Effector CD4-positive, alpha-beta T cell (primary cell): ENCODE measurements around the gene PRTFDC1.

Experiments used
- DNase-seq: peaks from one replicate; pipeline ENCODE4 v3.0.0-alpha.2; 2020

Gene PRTFDC1

DNA sequence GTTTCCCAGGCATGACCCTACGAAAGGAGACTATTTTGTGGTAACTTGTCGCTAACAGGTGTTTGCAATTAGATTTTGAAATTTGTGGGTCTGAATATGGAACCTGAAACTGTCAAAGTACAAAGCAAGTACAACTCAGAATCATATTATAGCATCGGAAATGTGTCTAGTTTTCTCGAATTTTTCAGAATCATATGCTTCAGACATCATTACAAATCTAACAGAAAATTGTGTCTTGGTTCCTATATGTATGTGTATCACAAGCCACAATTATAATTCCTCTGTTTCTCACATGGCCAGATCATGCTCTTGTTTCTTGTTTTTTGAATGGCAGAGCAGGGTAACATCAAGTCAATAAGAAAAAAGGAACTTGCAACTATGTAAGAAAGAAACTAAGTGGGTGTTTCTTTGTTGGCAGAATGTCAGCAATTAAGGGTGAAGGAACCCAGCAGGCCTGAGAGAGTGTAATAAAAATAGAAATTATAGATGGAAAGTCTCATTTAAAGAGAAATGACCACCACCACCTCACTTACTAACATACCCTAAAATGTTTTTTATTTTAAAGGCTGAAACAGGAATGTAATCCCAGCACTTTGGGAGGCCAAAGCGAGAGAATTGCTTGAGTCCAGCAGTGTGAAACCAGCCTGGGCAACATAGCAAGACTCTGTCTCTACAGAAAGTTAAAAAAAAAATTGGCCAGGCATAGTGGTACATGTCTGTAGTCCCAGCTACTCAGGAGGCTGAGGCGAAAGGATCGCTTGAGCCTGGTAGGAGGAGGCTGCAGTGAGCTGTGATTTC lies 51.3 kb downstream of the PRTFDC1 start:
- DNase-seq = no peak

DNA sequence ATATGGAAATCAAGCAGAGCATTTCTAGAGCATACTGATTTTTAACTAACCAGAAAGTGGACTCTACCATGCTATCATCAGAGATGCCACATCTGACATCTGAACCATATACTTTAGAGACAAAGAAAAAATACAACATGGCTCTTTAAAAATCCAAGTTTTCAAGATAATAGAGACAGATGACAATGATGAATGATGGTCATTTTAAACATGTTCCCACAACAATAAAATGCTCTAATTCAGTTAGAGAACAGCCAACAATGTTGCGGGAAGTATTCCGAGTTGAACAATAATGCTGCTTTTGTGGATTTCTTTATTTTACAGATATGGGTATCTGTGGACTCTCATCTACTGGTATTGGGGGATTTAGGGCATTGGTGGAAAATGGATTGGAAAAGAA lies 52.8 kb downstream of the PRTFDC1 start:
- no peak for DNase-seq

DNA sequence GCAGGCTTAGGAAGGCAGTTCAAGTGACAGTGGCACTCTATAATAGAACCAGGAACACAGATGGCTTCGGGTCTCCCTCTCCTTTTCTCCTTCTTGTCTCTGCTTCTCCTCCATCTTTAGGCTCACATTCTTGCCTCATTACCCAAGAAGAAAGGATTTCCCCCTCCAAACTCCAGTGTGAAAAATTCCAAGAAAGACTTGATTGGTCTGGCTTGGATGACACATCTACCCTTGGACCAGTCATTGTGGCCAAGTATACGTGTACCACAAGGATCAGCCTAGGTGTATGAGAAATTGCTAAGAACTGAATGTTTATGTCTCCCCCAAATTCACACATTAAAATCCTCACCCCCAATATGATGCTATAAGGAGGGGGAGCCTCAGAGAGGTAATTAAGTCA lies 53.9 kb downstream of the PRTFDC1 start:
- DNase-seq = no peak

DNA sequence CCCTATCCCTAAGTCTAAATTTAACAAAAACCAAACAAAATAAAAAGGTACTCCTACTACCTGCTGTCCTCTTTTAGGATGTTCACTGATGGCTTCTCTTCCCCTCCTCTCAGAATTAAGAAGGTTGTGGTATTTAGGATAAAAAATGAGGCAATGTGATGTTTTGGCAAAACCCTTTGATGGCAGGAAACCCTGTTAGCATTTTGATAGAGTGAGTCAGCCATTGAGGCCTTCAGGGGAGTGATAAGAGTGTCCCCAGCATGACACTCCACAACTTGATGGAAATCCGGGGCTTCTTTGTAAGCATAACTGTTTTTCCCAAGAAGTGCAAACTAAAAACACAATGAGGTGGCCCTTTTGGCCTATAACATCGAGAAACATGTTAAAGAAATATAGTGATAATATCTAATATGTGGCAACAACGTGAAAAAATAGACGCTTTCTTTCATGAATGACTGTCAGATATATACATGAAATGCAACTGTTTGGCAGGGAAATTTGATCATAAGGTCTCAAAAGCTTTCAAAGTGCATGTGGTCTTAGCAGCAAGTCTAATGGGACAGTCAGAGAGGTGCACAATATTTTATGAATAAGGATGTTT lies 55.0 kb downstream of the PRTFDC1 start:
- no peak for DNase-seq

DNA sequence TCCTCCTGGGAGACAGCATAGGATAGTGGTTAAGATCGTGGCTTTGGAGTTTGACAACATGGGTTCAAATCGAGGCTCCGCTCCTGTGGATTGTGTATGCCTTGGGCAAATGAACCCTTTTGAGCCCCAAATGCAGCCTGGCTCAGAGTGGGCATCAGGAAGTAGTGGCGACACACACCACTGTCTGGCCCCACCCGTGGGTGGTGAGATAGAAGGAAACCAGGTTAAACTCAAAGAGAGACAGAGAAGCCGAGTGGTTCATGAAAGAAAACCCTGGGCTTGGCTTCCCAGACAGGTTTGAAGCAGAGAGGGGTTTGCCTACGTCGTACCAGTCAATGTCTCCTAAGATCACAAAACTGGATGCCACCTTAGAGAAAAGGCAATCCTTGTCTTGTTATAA lies 57.7 kb downstream of the PRTFDC1 start:
- DNase-seq = peak; percentile 10

DNA sequence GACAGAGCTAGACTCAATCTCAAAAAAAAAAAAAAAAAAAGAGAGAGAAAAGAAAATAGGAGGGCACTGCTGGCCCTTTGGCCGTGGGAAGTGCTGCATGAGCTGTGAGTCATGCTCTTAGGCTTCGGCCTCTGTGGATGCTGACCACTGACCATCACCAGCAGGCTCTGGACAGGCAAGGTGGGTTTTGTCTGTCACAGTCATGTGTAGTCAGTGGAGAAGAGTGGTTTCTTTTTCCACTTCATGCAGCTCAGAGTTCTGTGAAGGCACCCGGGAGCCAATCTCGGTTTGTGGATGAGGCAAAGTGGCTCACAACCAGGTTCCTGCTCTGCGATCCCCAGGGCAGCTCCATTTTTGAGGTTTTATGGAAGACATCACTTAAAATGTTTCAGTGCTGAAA lies 58.1 kb downstream of the PRTFDC1 start:
- no peak for DNase-seq

DNA sequence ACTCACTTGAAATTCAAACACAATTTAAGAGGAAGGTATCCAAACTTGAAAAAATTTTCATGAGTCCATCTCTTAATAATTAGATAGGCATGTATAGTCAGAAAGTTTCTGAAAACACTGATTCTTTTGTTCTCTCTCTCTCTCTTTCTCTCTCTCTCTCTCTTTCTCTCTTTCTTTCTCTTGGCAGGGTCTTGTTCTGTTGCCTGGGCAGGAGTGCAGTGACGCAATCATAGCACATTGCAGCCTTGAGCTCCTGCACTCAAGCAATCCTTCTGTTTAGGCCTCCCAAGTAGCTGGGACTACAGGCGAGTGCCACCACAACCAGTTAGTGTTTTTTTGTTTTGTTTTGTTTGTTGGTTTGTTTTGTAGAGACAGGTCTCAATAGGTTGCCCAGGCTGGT lies 59.3 kb downstream of the PRTFDC1 start:
- DNase-seq = no peak

DNA sequence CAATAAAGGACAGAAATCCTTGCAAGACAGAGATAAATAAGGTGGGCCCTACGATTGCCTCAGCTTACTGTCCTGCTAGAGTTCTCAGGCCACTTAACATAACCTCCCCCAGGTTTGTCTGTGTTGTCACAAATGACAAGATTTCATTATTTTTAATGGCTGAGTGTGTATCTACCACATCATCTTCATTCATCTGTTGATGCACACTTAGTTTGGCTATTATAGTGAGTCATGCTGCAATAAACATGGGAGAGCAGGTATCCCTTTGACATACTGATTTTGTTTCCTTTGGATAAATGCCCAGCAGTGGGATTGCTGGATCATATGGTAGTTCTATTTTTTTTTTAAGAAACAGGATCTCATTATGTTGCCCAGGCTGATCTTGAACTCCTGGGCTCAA lies 60.6 kb downstream of the PRTFDC1 start:
- DNase-seq = no peak

DNA sequence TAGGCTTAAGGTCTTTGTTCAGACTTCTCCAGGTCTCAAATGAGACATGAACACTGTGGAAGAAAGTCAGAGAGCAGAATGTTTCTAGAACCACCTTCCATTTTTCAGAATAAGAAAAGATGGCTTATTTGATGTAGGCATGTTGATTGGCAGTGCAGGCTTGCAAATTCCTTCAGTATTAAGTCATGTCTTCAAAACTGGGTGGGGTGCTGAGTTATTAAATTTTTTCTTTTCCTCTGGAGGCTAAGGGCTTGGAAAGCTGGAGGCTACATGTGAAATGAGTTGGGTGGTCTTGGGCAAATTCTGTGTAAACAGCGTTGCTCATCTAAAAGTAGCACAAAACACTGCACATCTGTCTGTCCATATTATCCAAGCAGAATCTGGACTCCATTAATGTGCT lies 62.8 kb downstream of the PRTFDC1 start:
- DNase-seq = no peak

DNA sequence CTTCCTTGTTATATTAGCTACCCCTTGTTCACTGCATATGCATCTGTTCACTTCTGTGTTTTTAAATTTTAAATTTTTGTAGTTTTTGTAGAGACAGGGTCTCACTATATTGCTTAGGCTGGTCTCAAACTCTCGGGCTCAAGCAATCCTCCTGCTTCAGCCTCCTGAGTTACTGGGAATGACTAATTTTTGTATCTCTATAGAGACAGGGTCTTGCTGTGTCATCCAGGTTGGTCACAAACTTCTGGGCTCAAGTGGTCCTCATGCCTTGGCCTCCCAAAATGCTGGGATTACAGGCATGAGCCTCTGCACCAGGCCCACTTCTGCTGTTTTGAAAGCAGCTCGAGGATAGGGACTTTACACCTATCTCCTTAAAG lies 64.6 kb downstream of the PRTFDC1 start:
- no peak for DNase-seq

DNA sequence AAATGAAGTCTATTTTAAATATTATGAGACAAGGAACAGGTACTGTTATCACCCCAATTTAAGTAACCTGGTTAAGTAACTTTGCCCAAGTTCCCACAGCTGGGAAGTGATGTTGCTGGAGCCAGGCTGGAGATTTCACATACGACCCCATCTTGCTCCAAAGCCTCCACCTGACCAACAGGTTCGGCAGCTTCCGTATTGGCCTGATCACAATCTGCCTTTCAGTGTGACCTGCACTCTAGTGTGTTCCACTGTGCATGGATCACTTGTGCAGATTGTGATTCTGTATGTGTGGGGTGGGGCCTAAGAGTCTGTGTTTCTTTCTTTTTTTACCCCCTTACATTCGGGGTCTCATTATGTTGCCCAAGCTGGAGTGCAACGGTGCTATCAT lies 66.1 kb downstream of the PRTFDC1 start:
- no peak for DNase-seq

DNA sequence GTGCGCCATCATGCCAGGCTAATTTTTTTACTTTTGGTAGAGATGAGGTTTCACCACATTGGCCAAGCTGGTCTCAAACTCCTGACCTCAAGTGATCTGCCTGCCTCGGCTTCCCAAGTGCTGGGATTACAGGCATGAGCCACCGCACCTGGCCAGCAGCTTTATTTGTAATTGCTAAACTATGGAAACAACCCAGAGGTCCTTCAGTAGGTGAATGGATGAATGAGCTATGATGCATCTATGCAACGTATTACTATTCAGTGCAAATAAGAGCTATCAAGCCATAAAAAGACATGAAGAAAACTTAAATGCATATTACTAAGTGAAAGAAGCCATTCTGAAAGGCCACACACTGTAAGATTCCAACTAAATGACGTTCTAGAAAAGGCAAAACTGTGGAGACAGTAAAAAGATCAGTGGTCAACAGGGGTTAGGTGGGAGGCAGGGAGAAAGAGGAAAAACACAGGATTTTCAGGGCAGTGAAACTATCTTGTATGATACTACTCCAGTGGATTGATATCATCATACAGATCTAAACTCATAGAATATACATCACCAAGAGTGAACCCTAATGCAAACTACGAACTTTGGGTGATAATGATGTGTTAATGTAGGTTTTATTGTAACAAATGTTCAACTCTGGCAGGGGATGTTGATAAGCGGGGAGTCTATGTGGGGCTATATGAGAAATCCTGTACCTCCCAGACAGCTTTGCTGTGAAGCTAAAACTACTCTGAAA lies 66.7 kb downstream of the PRTFDC1 start:
- no peak for DNase-seq

DNA sequence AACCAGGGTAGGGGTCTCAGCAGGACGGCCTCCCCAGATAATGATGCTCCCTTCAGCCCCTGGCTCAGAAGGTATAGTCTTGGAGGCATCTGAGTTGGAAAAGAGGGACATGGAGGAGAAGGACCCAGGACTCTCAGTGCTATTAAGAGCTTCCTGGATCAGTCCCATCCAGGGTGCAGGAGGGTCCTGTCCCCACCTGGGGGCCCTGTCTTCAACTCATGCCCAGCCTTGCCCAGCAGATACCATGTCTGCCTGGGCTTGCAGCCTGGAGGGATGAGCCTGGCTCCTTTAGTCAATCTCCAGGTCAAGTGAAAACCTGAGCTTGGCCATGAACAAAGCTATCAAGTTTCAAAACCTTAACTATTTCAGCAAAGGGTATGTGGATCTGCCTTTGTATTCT lies 67.6 kb downstream of the PRTFDC1 start:
- DNase-seq = no peak

DNA sequence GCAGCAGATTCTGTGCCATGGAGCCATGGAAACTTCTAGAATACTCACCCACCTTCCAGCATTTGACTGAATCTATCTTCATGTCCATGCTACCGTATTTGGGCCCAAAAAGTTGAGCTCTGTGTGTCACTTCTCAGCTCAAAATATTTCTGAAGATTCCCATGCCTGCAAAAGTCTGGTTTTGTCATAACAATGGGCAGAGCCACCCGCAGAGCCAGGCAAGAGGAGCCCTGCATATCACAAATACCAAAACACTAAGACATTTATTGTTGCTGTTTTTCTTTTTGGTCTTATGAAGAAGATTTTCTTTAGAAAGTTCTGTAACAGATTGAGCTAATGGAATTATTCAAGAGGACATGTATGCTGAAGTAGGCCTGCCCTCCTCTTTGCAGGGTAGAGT lies 68.1 kb downstream of the PRTFDC1 start:
- DNase-seq = no peak

DNA sequence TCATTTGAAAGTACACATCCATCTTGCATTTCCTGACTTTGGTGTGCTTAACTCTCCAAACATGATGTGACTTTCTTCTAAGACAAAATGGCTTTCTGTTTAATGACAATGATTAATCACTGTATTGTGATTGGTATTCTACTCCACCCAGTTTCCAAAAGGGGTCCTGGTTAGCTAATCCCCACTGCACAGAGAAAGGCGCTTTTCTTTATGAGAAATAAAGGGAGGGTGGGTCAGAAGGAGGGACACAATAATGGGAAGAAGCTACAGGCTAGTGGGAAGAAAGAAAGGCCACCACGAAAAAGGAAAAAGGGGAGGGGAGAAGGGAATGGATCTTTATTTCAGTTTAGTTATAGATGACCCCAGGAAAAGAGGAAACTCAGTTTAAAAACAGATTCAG lies 69.2 kb downstream of the PRTFDC1 start:
- no peak for DNase-seq

DNA sequence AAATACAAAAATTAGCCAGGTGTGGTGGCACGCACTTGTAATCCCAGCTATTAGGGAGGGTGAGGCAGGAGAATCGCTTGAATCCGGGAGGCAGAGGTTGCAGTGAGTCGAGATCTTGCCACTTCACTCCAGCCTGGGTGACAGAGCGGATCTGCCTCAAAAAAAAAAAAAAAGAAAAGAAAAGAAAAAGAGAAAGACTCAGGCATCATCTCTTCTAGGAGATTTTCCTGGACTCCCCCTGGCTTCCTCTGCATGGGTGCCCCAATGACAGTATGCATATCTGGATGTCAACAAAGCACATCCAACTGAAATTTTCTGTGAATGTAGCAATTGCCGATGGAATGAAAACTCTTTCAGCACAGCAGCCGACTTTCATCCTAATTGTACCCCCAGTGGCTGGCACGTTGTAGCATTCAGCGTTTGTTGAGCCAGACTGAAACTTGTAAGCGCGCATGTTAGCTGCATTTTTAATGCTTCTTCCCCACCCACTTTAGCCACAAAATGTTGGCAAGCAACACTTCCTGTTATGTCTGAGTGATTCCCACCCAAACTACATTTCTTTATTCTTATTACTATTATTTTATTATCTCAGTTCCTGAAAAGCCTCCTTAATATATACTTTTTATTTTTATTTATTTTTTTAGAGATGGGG lies 70.2 kb downstream of the PRTFDC1 start:
- peak; percentile 24 for DNase-seq

DNA sequence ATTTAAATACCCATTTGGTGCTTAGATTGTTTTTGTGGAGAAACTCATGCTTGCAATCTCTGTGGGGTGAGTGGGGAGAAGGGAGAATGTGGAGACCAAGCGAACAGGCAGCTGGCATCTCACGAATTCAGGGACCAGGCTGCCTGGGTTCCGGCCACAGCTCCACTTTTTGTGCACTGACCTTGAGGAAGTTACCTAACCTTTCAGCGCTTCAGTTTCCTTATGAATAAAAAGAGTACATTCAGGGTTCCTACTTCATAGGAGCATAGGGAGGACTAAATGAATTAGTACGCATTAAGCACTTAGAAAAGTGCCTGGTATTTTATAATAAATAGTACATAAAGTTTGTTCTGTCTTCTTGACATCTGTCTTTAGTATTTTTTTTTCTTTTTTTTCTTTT lies 72.5 kb downstream of the PRTFDC1 start:
- DNase-seq = no peak

DNA sequence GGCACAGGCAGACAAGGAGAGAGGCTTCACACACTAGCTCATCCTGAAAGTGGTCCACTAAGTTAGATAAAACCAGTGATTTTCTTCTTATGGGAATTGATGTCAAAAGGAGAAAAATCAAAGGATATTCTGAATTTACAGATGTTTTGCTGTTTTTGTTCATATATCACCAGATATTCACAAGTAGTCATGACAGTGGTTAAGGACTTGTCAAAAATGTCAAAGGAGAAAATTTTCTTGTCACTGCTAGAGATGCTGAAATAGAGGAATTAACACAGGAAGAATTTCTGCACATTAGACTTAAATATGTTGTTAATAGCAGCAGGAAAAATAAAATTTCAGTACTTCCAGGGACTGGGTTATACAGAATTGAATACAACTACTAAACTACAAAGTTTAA lies 78.3 kb downstream of the PRTFDC1 start:
- no peak for DNase-seq

DNA sequence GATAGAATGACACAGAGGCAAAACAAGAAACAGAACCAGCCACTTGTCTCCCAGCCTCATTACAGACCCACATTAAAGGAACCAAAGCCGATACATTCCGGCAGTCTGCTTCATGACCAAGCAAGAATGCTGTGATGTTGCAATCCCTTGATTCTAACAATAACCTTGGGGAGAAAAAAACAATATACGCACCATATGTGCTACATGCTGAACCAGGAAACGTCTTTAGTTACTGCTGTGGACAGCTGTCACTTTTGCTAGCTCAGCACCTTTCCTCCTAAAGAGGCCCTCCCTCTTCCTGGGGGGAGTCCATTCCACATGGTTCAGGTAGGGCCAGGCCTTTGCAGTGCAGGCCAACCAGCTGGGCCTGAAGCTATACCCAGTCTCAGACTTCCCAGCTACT lies 79.1 kb downstream of the PRTFDC1 start:
- DNase-seq = no peak

DNA sequence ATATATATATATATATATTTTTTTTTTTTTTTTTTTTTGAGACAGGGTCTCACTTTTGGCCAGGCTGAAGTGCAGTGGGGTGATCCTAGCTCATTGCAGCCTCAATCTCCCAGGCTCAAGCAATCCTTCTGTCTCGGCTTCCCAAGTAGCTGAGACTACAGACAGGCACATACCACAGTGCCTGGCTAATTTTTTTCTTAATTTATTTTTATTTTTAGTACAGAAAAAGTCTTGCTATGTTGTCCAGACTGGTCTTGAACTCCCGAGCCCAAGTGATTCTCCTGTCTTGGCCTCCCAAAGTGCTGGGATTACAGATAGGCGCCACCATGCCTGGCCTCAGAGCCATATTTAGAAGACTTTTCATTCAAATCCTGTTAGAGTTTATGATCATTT lies 79.6 kb downstream of the PRTFDC1 start:
- DNase-seq = no peak

DNA sequence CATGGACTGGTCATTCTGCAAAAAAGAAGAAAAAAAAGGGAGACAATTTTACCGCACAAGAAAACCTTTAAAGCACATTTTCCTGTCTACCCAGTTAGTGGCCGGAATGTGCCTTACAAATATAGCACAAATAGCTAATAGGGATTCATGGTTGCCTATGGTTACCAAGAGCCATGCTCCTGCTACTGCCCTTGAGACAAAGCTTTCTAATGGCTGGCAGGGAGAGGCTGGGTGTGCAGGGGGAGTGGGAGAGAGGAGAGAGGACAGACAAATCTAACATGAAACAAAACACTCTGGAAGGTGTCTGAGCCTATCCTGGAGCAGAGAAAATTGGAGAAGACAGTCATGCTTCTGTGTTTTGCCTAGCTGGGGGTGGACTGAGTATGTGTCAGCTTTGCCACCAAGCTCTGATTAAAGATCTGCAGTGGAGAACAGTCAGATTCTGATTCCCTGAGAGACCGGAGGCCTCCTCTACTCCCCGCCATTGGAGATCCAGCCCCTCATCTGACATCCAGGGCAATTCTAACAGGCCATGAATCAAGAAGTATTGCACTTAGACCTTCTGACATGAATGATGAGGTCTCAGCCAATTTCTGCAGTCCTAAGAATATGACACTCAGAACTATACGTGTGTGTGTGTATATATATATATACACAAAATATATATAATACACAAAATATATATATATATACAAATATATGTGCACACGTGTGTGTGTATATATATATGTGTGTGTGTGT lies 80.2 kb downstream of the PRTFDC1 start:
- no peak for DNase-seq

DNA sequence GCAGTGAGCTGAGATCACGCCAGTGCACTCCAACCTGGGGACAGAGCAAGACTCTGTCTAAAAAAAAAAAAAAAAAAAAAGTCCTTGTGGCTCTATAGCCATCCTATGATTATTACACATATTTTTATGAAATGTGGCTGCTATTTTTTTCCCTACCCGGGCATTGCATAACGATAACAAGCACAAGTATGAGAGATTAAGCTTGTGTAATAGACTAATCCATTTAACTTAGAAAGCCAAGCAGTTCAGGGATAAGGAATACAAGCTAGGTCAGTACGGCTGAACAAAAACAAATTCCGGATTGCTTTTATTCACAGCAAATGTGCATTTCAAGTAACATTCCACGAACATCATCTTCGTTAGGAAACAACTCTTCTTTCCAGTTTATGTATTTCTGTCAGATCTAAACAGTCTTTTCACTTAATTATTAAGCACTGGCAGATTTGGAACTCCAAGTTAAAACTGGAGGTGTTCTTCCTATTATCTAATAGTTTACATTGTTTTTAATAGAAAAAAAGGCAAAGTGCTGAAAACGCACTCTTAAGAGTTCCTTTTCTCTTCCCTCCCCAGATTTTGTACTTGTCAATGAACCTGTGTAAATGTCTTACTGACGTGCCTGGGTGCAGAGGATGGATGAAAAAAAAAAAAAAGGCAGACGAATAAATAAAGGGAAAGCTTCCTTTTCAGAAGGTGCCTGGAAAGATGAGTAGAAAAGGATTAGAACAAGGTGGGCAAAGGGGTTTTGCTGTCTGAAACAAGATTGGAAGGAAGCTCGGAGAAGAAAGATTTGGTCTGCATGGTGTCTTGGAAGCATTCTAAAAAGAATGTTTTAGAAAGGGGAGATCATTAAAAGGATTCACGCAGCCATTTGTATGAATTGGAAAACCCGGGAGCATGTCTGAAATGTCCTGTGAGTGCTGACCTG lies 81.1 kb downstream of the PRTFDC1 start:
- DNase-seq = no peak
